ENCODE data around the gene F2RL1. TPM values are rescaled to one million over a fixed set of nuclear protein-coding genes. Genes with fewer than 3 reads are reported as not detected.

F2RL1 gene
- total and polyA plus RNA-seq, 2 of the 8 experiments (the other 6 are each of a cell fraction or from before 2014, with no cell fraction given), result 23.2 to 26.6 TPM

GRCh38 chr5:76818844-76819831 is at the start of gene F2RL1 (continued):
- TF ChIP-seq CHD7 (IDR thresholded peaks at IDR 0.05; ENCODE audit: insufficient replicate concordance, low read length) (no peak), HDAC2 (IDR thresholded peaks at IDR 0.05; ENCODE audit: borderline replicate concordance in 1 of 2, low read depth in 2 of 2, low read length in 2 of 2) (peak; percentile 75 to 86; a peak in 3 of 4 replicates), SIN3A (conservative IDR thresholded peaks at IDR 0.05 in 1 of 2, IDR thresholded peaks at IDR 0.05 in 1 of 2; ENCODE audit: low read depth in 1 of 2, low read length in 2 of 2) (0 out of 4 replicates have a peak, but pooled peaks of 1 of the 2 experiments have one; percentile 45), POLR2AphosphoS5 (IDR thresholded peaks at IDR 0.05; ENCODE audit: low read depth, low read length) (peak; percentile 89), SP4 (IDR thresholded peaks at IDR 0.05; ENCODE audit: low read length) (no peak), CEBPB (IDR thresholded peaks at IDR 0.05; ENCODE audit: low read depth, low read length) (no peak), RFX5 (IDR thresholded peaks at IDR 0.05; ENCODE audit: borderline replicate concordance, low read depth, low read length) (no peak), BACH1 (IDR thresholded peaks at IDR 0.05; ENCODE audit: low read length) (no peak; the same call in 1 of the 2 replicates), SP1 (IDR thresholded peaks at IDR 0.05; ENCODE audit: low read depth, low read length) (peak; percentile 7; the same call in 1 of the 2 replicates)
